Ammon's horn (tissue), 1 donor: ENCODE measurements around the gene TEX22.

Experiments used
- DNase-seq: peaks from one replicate; pipeline ENCODE4 v3.0.0-alpha.2; 2016; ENCODE audit warnings: low spot score

Gene TEX22

GRCh38 chr14:105456736-105457617, 58.6 kb downstream of the TEX22 start:
- no peak for DNase-seq

GRCh38 chr14:105458010-105458409, 59.7 kb downstream of the TEX22 start:
- DNase-seq, result no peak

- no peak for DNase-seq
These were observed 60.2 kb downstream of the TEX22 start for GRCh38 chr14:105458571-105458970.

- no peak for DNase-seq
These were observed 61.8 kb downstream of the TEX22 start for GRCh38 chr14:105460116-105460515.

GRCh38 chr14:105460616-105461015, 62.3 kb downstream of the TEX22 start:
- no peak for DNase-seq

- no peak for DNase-seq
These were observed 63.6 kb downstream of the TEX22 start for GRCh38 chr14:105461903-105462302.
